Activated B cell treated with CpG ODN at 0.5 μM for 24 hours (primary cell): ENCODE data around the gene TPR. TPM values are rescaled to one million over a fixed set of nuclear protein-coding genes. Genes with fewer than 3 reads are reported as not detected.
"Not testable (repeated sequence)": the region's sequence is repeated elsewhere in the genome, so short reads cannot be mapped to it uniquely, and the experiment has no call there.

Experiments used
- ATAC-seq: fragments of 200-7000 bp; cut with Tn5 transposase; one replicate; pipeline ENCODE4 v1.10.0; 2021; ENCODE audit warnings: low read depth, mild to moderate bottlenecking, moderate library complexity
- CTCF ChIA-PET: fragments of 350-600 bp; sonication (Branson Sonifier 250); formaldehyde crosslinking; loops from one replicate; lab custom pipeline; 2021; ENCODE audit warnings: antibody characterized with exemption; lab: Charles Lee
- POLR2A ChIA-PET: fragments of 350-600 bp; sonication (Branson Sonifier 250); formaldehyde crosslinking; loops from one replicate; lab custom pipeline; 2021; ENCODE audit warnings: antibody characterized with exemption; lab: Charles Lee
- DNase-seq: peaks from one replicate; pipeline ENCODE4 v3.0.0; 2022
- H3K27ac Mint-ChIP-seq: one replicate; pipeline ENCODE4 v1.8.0; 2020; ENCODE audit warnings: mixed read lengths
- H3K27me3 Mint-ChIP-seq: one replicate; pipeline ENCODE4 v1.8.0; 2021; ENCODE audit warnings: mixed read lengths
- H3K36me3 Mint-ChIP-seq: one replicate; pipeline ENCODE4 v1.8.0; 2021; ENCODE audit warnings: low read depth, mixed read lengths
- H3K4me1 Mint-ChIP-seq: one replicate; pipeline ENCODE4 v1.8.0; 2021; ENCODE audit warnings: mixed read lengths
- H3K4me3 Mint-ChIP-seq: one replicate; pipeline ENCODE4 v1.8.0; 2020; ENCODE audit warnings: mild to moderate bottlenecking, mixed read lengths
- H3K9me3 Mint-ChIP-seq: one replicate; pipeline ENCODE4 v1.8.0; 2020; ENCODE audit warnings: mixed read lengths
- intact Hi-C: fragments of 100-400 bp; cut with micrococcal nuclease; formaldehyde crosslinking; loops from one replicate; pipeline ENCODE4 v1.15.1; 2024
- total RNA-seq: library from RNA; stranded (reverse); gene quantifications from 2 replicates; pipeline ENCODE4 v1.2.3, GENCODE V29; 2022
- TF ChIP-seq, protein P1 (sequence below): fragments of 200-600 bp; IDR thresholded peaks from one replicate; pipeline ENCODE4 v1.8.0; 2022; ENCODE audit warnings: antibody characterized with exemption, mild to moderate bottlenecking

TPR gene
- total RNA-seq, 1 donor from 2014 or later: 125 TPM

DNA sequence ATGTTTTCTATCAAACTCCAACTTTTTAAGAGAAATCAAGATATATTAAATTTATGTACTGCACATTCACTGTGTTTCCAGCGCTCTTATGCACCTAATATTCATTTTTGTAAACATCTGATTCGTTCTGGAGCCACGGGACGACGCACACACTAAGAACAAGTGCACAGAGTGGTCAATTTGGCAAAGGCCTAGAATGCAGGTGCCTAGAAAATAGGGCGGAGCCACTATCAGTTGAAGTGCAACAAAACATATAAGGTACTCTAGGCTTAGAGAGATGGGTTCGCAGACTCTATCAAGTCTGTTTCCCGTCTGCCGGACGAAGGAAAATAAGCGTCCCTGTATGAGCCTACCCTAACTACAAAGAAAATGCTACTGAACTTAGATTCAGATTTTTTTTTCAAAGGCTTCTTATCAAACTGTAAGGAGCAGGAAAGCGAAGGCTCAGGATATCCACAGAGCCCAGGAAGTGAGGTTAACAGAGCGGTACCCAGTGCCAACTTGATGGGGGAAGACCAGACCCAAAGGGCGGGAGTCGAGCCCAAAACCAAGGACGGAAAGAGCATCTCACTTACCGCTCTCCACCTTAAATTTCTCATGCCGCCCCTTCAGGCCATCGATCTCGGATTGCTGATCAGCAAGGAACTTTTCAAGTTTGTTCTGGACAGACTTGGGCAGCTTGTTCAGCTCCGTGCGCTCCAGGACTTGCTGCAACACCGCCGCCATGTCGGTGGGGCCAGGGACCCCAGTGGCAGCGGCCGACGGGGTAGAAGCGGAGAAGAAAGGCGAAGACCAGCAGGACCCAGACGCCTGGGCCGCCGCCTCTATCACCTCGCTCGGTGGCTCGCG is 526 bp downstream of the TPR start:
- POLR2A ChIA-PET: interaction anchor here (0.6 to 1.4 kb wide), 11 partner anchors 11 to 1620 kb away, joined by 3 to 14 read pairs (median 3); partner anchors contain the start of genes EDEM3, IVNS1ABP, NIBAN1 and RNF2
- intact Hi-C loops: loop anchor here (1.0 to 5.0 kb wide), 7 partner anchors 37 to 1619 kb away; partner anchors contain the start of genes IVNS1ABP, RNF2 and SWT1
- Mint-ChIP-seq H3K4me3 (peak overlapping the region; percentile 92), H3K27me3 (no peaks in the 10 kb centered on the region), H3K9me3 (no peaks in the 10 kb centered on the region), H3K36me3 (peaks cover 43% of the 10 kb centered on the region), H3K4me1 (peaks cover 31% of the 10 kb centered on the region), H3K27ac (peak overlapping the region; percentile 92)
- no peak for ATAC-seq
- CTCF ChIA-PET: interaction anchor here (0.7 to 1.2 kb wide), 11 partner anchors 11 to 1569 kb away, joined by 3 to 6 read pairs (median 3); partner anchors contain the start of gene NIBAN1
- TF ChIP-seq, protein P1, sequence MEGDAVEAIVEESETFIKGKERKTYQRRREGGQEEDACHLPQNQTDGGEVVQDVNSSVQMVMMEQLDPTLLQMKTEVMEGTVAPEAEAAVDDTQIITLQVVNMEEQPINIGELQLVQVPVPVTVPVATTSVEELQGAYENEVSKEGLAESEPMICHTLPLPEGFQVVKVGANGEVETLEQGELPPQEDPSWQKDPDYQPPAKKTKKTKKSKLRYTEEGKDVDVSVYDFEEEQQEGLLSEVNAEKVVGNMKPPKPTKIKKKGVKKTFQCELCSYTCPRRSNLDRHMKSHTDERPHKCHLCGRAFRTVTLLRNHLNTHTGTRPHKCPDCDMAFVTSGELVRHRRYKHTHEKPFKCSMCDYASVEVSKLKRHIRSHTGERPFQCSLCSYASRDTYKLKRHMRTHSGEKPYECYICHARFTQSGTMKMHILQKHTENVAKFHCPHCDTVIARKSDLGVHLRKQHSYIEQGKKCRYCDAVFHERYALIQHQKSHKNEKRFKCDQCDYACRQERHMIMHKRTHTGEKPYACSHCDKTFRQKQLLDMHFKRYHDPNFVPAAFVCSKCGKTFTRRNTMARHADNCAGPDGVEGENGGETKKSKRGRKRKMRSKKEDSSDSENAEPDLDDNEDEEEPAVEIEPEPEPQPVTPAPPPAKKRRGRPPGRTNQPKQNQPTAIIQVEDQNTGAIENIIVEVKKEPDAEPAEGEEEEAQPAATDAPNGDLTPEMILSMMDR: no peak
- no peak for DNase-seq

DNA sequence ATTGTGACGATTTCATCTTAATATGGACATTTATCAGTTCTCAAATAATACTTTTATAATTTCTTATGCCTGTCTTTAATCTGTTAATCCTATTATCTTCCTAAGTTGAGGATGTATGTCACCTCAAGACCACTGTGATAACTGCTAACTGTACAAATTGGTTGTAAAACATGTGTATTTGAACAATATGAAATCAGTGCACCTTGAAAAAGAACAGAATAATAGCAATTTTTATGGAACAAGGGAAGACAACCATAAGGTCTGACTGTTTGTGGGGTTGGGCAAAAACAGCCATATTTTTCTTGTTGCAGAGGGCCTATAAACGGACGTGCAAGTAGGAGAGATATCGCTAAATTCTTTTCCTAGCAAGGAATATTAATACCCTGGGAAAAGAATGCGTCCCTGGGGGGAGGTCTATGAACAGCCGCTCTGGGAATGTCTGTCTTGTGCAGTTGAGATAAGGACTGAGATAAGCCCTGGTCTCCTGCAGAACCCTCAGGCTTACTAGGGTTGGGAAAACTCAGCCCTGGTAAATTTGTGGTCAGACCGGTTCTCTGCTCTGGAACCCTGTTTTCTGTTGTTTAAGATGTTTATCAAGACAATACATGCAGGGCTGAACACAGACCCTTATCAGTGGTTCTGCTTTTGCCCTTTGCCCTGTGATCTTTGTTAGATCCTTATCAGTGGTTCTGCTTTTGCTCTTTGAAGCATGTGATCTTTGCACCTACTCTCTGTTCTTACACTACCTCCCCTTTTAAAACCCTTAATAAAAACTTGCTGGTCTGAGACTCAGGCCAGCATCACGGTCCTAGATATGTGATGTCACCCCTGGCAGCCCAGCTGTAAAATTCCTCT is 27.0 kb downstream of the TPR start:
- H3K27ac Mint-ChIP-seq, H3K9me3 Mint-ChIP-seq, POLR2A ChIA-PET, ATAC-seq, intact Hi-C loops, H3K4me1 Mint-ChIP-seq, DNase-seq, H3K4me3 Mint-ChIP-seq, CTCF ChIA-PET, H3K27me3 Mint-ChIP-seq: not testable (repeated sequence)
- H3K36me3 Mint-ChIP-seq: peaks cover 85% of the 10 kb centered on the region

DNA sequence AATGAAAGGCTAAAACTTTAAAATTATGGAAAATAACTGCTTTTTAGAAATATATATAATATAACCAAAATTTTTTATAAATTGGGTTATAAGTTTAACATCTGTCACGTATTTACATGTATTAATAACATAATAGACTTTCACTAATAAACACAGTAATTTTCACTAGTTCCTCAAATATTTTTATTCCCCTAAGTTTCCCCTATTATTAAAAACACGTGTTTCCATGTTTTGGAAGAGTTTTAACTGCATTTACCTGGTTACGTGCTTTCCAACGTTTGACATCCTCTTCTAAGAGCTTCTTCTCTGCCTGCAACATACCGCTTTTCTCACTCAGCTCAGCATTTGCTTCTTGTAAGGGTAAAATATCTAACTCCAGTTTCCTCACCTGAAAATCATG is 34.3 kb downstream of the TPR start:
- POLR2A ChIA-PET: no interaction called here
- no peaks in the 10 kb centered on the region for H3K27me3 Mint-ChIP-seq
- TF ChIP-seq, protein P1: no peak
- no peaks in the 10 kb centered on the region for H3K9me3 Mint-ChIP-seq
- no peak for DNase-seq
- CTCF ChIA-PET: no interaction called here
- H3K27ac Mint-ChIP-seq: no peak overlapping the region
- H3K36me3 Mint-ChIP-seq: peaks cover 77% of the 10 kb centered on the region
- no peak overlapping the region for H3K4me3 Mint-ChIP-seq
- ATAC-seq: no peak
- H3K4me1 Mint-ChIP-seq: no peaks in the 10 kb centered on the region
- intact Hi-C loops: no loop called here

DNA sequence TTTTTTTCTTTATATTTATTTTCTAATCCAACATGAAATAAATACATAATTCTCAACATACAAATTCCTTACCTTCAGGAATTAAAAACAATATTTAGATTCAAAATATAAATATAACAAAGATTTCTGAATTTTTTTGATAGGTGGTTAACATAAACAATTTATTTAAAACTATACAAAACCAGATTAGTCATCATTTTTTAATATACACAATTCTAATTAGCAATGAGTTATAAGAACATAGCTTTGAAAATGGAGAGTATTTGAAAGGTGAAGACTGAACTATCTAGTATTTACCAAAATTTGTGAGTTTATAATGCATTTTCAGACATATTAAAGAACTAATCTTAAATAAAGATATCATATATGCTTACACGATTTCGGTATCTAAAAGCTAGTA is 37.5 kb downstream of the TPR start:
- H3K36me3 Mint-ChIP-seq: peaks cover 76% of the 10 kb centered on the region
- H3K9me3 Mint-ChIP-seq: no peaks in the 10 kb centered on the region
- ChIA-PET POLR2A (no interaction called here), CTCF (no interaction called here)
- intact Hi-C loops: loop anchor here (1.0 to 10.0 kb wide), 3 partner anchors 8 to 1033 kb away; no protein-coding TSS in a partner anchor
- H3K4me1 Mint-ChIP-seq: no peaks in the 10 kb centered on the region
- no peak overlapping the region for H3K4me3 Mint-ChIP-seq
- DNase-seq: no peak
- ATAC-seq: no peak
- TF ChIP-seq, protein P1: no peak
- H3K27me3 Mint-ChIP-seq: no peaks in the 10 kb centered on the region
- H3K27ac Mint-ChIP-seq: no peak overlapping the region

DNA sequence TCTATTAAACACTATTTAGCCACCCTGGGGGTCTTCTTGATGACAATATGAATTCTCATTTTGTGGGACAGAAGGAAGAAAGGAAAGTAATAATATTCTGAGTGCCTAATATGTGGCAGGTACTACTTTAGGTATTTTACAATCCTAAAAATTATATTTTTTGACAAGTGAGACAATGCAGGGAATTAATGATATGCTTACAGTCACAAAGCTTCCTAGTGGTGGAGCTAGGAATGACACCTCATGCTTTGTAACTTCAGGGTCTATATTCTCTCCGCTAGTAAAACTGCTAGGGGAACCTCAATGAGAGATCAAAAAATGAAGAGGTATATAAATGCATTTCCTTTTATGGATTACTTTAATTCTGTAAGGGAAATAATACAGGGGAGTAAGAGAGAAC is 44.3 kb downstream of the TPR start:
- Mint-ChIP-seq H3K4me3 (no peak overlapping the region), H3K36me3 (peaks cover 79% of the 10 kb centered on the region), H3K27me3 (no peaks in the 10 kb centered on the region), H3K27ac (no peak overlapping the region), H3K4me1 (no peaks in the 10 kb centered on the region), H3K9me3 (no peaks in the 10 kb centered on the region)
- intact Hi-C loops: loop anchor here (10.0 kb wide), 1 partner anchor 1026 kb away; no protein-coding TSS in a partner anchor
- no peak for DNase-seq
- TF ChIP-seq, protein P1: no peak
- ChIA-PET CTCF (interaction anchor here (1.2 kb wide), 1 partner anchor 14 kb away, joined by 3 read pairs; no protein-coding TSS in a partner anchor), POLR2A (no interaction called here)
- no peak for ATAC-seq
